ENCODE results near the gene ANKRD35. TPM values are rescaled to one million over a fixed set of nuclear protein-coding genes. Genes with fewer than 3 reads are reported as not detected.

ANKRD35 gene
- total and polyA plus RNA-seq, 4 donors: 2.0 to 3.7 (median 2.8) TPM

DNA sequence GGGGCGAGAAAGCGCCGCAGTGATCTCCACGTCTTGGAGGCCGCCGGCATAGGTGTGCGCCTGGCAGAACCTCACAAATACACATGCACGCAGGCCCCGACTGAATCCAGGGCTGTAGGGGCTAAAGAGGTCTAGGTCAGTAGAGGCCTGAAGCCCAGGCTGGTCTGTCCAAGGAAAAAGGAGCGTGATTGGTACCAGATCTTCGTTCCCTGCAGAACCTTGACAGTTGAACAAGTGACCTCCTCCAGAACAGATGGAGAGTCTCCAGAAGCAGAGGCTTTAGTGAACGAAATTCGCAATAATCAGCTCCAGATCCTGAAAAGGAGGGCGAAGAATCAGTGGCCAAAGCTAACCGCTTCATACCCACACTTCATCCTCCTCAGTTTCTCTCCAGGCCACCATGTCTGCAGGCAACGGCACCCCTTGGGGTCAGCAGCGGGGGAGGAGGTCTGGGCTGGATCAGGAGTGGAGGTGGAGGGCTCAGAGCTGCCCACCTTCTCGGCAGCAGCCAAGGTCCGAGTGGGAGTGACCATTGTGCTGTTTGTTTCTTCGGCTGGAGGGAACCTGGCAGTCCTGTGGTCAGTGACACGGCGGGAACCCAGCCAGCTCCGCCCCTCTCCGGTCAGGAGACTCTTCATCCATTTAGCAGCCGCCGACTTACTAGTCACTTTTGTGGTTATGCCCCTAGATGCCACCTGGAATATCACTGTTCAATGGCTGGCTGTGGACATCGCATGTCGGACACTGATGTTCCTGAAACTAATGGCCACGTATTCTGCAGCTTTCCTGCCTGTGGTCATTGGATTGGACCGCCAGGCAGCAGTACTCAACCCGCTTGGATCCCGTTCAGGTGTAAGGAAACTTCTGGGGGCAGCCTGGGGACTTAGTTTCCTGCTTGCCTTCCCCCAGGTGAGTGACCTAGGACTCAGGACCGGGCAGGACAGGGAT, 33.6 kb upstream of the ANKRD35 start:
- Histone ChIP-seq H3K36me3 (ENCODE audit: control insufficient read depth in 4 of 4, insufficient read depth in 4 of 4, low read length in 4 of 4) (peaks cover 3 to 18% (median 6%) of the 10 kb centered on the region in 4 donors), H3K9me3 (ENCODE audit: control insufficient read depth in 4 of 4, insufficient read depth in 3 of 4, low read length in 3 of 4) (no peaks in the 10 kb centered on the region), H3K4me3 (peak overlapping the region; percentile 63), H3K27ac (ENCODE audit: low read depth in 1 of 2, low read length in 1 of 2) (peak overlapping the region; percentile 80 to 88), H3K9ac (ENCODE audit: insufficient read depth in 1 of 2, low read length in 2 of 2) (peak overlapping the region in 1 of 2 donors; percentile 85), H3K27me3 (ENCODE audit: control insufficient read depth in 3 of 3, insufficient read depth in 3 of 3, low read length in 2 of 3) (no peaks in the 10 kb centered on the region), H3K4me1 (ENCODE audit: control insufficient read depth in 5 of 5, insufficient read depth in 5 of 5, low read length in 5 of 5) (peaks cover 4 to 17% (median 8%) of the 10 kb centered on the region in 5 donors)
- ATAC-seq (ENCODE audit: insufficient read depth, low FRiP score) (peak; percentile 89), DNase-seq (peak; percentile 40 to 60 (median 53))
- TF ChIP-seq, protein P1, sequence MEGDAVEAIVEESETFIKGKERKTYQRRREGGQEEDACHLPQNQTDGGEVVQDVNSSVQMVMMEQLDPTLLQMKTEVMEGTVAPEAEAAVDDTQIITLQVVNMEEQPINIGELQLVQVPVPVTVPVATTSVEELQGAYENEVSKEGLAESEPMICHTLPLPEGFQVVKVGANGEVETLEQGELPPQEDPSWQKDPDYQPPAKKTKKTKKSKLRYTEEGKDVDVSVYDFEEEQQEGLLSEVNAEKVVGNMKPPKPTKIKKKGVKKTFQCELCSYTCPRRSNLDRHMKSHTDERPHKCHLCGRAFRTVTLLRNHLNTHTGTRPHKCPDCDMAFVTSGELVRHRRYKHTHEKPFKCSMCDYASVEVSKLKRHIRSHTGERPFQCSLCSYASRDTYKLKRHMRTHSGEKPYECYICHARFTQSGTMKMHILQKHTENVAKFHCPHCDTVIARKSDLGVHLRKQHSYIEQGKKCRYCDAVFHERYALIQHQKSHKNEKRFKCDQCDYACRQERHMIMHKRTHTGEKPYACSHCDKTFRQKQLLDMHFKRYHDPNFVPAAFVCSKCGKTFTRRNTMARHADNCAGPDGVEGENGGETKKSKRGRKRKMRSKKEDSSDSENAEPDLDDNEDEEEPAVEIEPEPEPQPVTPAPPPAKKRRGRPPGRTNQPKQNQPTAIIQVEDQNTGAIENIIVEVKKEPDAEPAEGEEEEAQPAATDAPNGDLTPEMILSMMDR (IDR thresholded peaks at IDR 0.05; ENCODE audit: control extremely low read depth, extremely low read depth): no peak
- 3 to 13% methylated on average over 33 of the region's 33 CpGs for WGBS, 2 donors

DNA sequence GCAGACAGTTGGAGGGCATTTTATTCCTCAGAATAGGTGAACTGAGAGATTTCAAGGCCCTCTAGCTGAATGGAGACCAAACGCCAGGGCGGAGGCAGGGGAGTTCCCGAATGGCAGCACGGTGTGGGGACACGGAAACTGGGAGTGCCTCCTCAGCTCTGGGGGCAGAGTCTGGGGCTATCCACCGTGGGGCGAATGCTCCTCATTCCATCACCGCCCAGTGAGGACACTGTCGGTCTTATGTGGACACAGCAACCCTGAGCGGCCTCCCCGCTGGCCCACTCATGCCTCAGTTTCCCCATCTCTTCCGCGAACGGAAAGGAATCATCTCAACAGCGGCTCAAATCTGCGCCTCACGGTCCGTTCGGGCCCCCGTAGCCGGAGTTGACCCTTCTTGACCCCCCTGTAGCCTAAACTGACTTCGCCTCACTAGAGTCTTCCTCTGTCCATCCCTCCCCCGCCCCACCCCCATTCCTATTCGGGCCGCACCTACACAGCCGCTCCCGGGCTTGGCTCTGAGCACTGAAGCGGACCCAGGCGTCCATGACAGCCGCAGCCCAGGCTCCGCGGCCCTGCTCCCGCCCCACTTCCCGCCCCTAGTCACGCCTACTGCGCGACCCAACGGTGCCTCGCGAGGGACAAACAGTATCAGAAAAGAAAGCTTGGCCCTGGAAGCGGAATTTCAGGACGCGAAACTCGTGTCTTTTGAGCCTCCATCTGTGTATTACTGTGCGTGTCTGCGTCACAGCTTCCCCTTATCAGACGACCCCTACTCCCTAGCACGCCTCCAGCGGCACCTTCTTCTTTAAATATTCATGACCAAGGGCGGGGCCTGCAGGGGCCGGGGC, 32.7 kb upstream of the ANKRD35 start, which contains the start of gene PEX11B:
Gene PEX11B, minus strand, starts transcription at position 574 of the 848 bp plus-strand sequence. Its CDS starts 29 bp downstream, at position 545.
- Histone ChIP-seq H3K9me3 (ENCODE audit: control insufficient read depth in 4 of 4, insufficient read depth in 3 of 4, low read length in 3 of 4) (no peaks in the 10 kb centered on the region), H3K9ac (ENCODE audit: insufficient read depth in 1 of 2, low read length in 2 of 2) (peak within 1 kb of the TSS; percentile 85 to 93), H3K4me3 (peak within 1 kb of the TSS; percentile 78), H3K4me1 (ENCODE audit: control insufficient read depth in 5 of 5, insufficient read depth in 5 of 5, low read length in 5 of 5) (peaks cover 4 to 17% (median 8%) of the 10 kb centered on the region in 5 donors), H3K27ac (ENCODE audit: low read depth in 1 of 2, low read length in 1 of 2) (peak within 1 kb of the TSS; percentile 80 to 88), H3K27me3 (ENCODE audit: control insufficient read depth in 3 of 3, insufficient read depth in 3 of 3, low read length in 2 of 3) (no peaks in the 10 kb centered on the region), H3K36me3 (ENCODE audit: control insufficient read depth in 4 of 4, insufficient read depth in 4 of 4, low read length in 4 of 4) (peaks cover 2 to 23% (median 7%) of the 10 kb centered on the region in 4 donors)
- TF ChIP-seq, protein P1 (IDR thresholded peaks at IDR 0.05; ENCODE audit: control extremely low read depth, extremely low read depth): no peak
- peak; percentile 92 to 95 (median 94) for DNase-seq
- WGBS, 2 donors: 0 to 1% methylated on average over 51 of the region's 51 CpGs
- ATAC-seq (ENCODE audit: insufficient read depth, low FRiP score): peak; percentile 88

DNA sequence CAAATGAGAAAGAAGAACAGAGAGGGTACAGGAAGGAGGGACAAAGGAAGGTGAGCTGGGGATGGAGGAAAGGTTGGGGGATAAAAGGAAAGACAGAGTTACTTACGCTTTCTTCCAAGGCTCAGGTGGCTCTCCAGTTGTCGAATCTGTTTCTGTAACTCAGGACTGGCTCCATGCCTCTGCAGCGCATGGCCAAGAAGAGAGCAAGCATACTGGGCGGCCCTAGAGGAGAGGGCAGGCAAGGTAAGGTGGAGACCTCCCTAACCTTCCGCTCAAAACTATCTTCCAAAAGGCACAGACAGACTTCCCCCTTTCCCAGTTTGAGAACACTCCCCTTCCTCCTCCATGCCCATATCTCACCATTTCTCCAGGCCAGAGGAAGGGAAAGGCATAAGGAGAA, 31.9 kb upstream of the ANKRD35 start:
- WGBS, 2 donors: 84 to 91% methylated on average over 5 of the region's 5 CpGs
- no peaks in the 10 kb centered on the region for H3K27me3 ChIP-seq (ENCODE audit: control insufficient read depth in 3 of 3, insufficient read depth in 3 of 3, low read length in 2 of 3)
- ATAC-seq (ENCODE audit: insufficient read depth, low FRiP score) (no peak), DNase-seq (no peak)
- H3K9ac ChIP-seq (ENCODE audit: insufficient read depth in 1 of 2, low read length in 2 of 2): peak overlapping the region; percentile 85 to 93
- no peaks in the 10 kb centered on the region for H3K9me3 ChIP-seq (ENCODE audit: control insufficient read depth in 4 of 4, insufficient read depth in 3 of 4, low read length in 3 of 4)
- H3K4me1 ChIP-seq (ENCODE audit: control insufficient read depth in 5 of 5, insufficient read depth in 5 of 5, low read length in 5 of 5): peaks cover 4 to 17% (median 8%) of the 10 kb centered on the region in 5 donors
- H3K36me3 ChIP-seq (ENCODE audit: control insufficient read depth in 4 of 4, insufficient read depth in 4 of 4, low read length in 4 of 4): peaks cover 0 to 23% (median 7%) of the 10 kb centered on the region in 4 donors
- H3K4me3 ChIP-seq: peak overlapping the region; percentile 78
- peak overlapping the region in 1 of 2 donors; percentile 80 for H3K27ac ChIP-seq (ENCODE audit: low read depth in 1 of 2, low read length in 1 of 2)
- TF ChIP-seq, protein P1 (IDR thresholded peaks at IDR 0.05; ENCODE audit: control extremely low read depth, extremely low read depth): no peak
